Sigmoid colon (tissue), 7 donors: ENCODE data around the gene RINL. TPM values are rescaled to one million over a fixed set of nuclear protein-coding genes. Genes with fewer than 3 reads are reported as not detected.

Source experiments
- DNase-seq: peaks from one replicate; pipeline ENCODE4 v3.0.0-alpha.2; 2019
- H3K27ac ChIP-seq, 4 donors: fragments of 200-600 bp; sonication (generic); one replicate each; pipeline ENCODE4 v1.5.1; 2016 to 2019; ENCODE audit warnings: mild to moderate bottlenecking in 1 of 4
- H3K27me3 ChIP-seq, 3 donors: fragments of 200-600 bp; sonication (generic); one replicate each; pipeline ENCODE4 v1.5.1; 2019; ENCODE audit warnings: mild to moderate bottlenecking in 1 of 3
- H3K36me3 ChIP-seq, 4 donors: fragments of 200-600 bp; sonication (generic); one replicate each; pipeline ENCODE4 v1.5.1; 2016 to 2019
- H3K4me1 ChIP-seq, 4 donors: fragments of 200-600 bp; sonication (generic); one replicate each; pipeline ENCODE4 v1.5.1; 2017 to 2019
- H3K4me3 ChIP-seq, 4 donors: fragments of 200-600 bp; sonication (generic); one replicate each; pipeline ENCODE4 v1.5.1; 2017 to 2019; ENCODE audit warnings: mild to moderate bottlenecking in 2 of 4, moderate library complexity in 1 of 4
- H3K9me3 ChIP-seq, 4 donors: fragments of 200-600 bp in 3 of 4; sonication (generic) in 3 of 4; one replicate each; pipeline versions ENCODE4 v1.5.1 to v1.6.1; 2013 to 2019
- CTCF ChIP-seq, 4 experiments: fragments of 450-650 bp in 3 of 4; fragments of 200-600 bp in 1 of 4; IDR thresholded peaks; one replicate each; pipeline ENCODE4 v1.5.1; 2016 to 2019; ENCODE audit warnings: antibody characterized with exemption in 4 of 4, mild to moderate bottlenecking in 3 of 4, moderate library complexity in 2 of 4
- EP300 ChIP-seq, 4 donors: sonication (generic); formaldehyde crosslinking; IDR thresholded peaks; one replicate each; pipeline ENCODE4 v1.6.1; 2017; ENCODE audit warnings: antibody characterized with exemption in 4 of 4
- POLR2A ChIP-seq, 2 donors: fragments of 450-650 bp; IDR thresholded peaks; one replicate each; pipeline ENCODE4 v1.6.1; 2016; ENCODE audit warnings: antibody characterized with exemption in 2 of 2, mild to moderate bottlenecking in 2 of 2, moderate library complexity in 2 of 2
- POLR2AphosphoS5 ChIP-seq, 4 donors: sonication (generic); formaldehyde crosslinking; IDR thresholded peaks; one replicate each; pipeline ENCODE4 v1.6.1; 2017; ENCODE audit warnings: antibody characterized with exemption in 4 of 4
- WGBS, 2 donors: extraction: QIAGEN DNeasy Blood & Tissue Kit; methylation state at CpG; one replicate each; pipeline ENCODE4 v1.1.7; 2013; 5-methylcytosine and 5-hydroxymethylcytosine counted together
- intact Hi-C: fragments of 100-400 bp; cut with DNase I; formaldehyde crosslinking; loops from one replicate; pipeline ENCODE4 v1.15.1; 2023
- polyA plus RNA-seq, 3 donors: library from polyadenylated mRNA; stranded (reverse); fragments of 200-250 nt; gene quantifications; one replicate each; pipeline ENCODE4 v1.2.3, GENCODE V29; 2013
- total RNA-seq, 4 donors: library from RNA; depleted of rRNA; stranded (reverse); fragments of >200 nt; gene quantifications; one replicate each; pipeline ENCODE4 v1.1.0, GENCODE V29; 2016
- donor health status: healthy with polysubstance abuse.
- donor health status: Bipolar disorder and iron deficiency.
- donor health status: healthy.

The RINL gene
- total and polyA plus RNA-seq, 7 donors = 3.5 to 17.6 (median 4.8) TPM

- Histone ChIP-seq H3K9me3 (no peaks in the 10 kb centered on the region), H3K27ac (no peak overlapping the region), H3K36me3 (peaks cover 83 to 95% (median 91%) of the 10 kb centered on the region in 4 donors), H3K4me3 (no peak overlapping the region), H3K4me1 (peaks cover 0 to 45% (median 34%) of the 10 kb centered on the region in 4 donors), H3K27me3 (no peaks in the 10 kb centered on the region)
- WGBS, 2 donors = 96 to 97% methylated on average over 9 of the region's 9 CpGs
- DNase-seq = no peak
- intact Hi-C loops = no loop called here
- TF ChIP-seq EP300 (IDR thresholded peaks at IDR 0.05) (no peak), POLR2AphosphoS5 (IDR thresholded peaks at IDR 0.05) (no peak), CTCF (IDR thresholded peaks at IDR 0.05) (no peak), POLR2A (IDR thresholded peaks at IDR 0.05) (no peak)
These were observed 34.8 kb downstream of the RINL start for GRCh38 chr19:38843175-38843758.

DNA sequence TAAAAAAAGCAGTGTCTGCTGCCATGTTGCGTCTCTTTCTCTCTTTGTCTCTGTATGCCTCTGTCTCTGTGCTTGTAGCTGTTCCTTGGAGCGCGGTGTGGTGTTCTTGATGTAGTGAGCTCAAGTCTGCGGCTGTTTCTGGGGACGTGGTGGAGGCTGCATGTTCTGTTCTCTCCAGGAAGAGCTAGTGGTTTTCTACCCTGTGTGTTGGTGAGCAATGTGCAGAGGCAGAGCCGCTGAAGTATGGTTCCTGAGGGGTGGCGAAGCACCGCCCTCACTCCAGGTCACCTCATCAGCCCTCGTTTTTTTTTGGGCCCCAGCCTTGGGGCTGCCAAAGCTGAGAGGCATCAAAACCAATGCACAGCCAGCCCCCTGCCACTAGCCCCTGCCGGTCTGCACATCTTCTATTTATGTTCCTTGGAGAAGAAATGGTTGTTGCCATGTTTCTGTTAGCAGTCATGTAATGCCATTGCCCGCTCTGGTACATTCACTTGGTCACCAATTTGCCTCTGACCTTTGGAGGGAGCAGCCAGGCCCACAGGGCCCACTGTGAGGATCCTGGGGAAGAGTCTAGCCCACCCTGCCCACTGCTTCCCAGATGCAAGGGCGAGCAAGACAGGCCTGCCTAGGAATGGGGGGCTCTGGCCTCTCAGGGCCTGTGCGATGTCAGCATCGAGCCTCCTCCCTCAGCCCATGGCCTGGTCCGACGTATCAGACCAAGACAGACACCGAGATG lies 35.5 kb downstream of the RINL start:
- intact Hi-C loops = no loop called here
- Histone ChIP-seq H3K4me1 (peaks cover 0 to 39% (median 27%) of the 10 kb centered on the region in 4 donors), H3K36me3 (peaks cover 88 to 100% (median 98%) of the 10 kb centered on the region in 4 donors), H3K27me3 (no peaks in the 10 kb centered on the region), H3K9me3 (no peaks in the 10 kb centered on the region), H3K4me3 (no peak overlapping the region), H3K27ac (no peak overlapping the region)
- TF ChIP-seq POLR2A (IDR thresholded peaks at IDR 0.05) (no peak), EP300 (IDR thresholded peaks at IDR 0.05) (no peak), CTCF (IDR thresholded peaks at IDR 0.05) (no peak), POLR2AphosphoS5 (IDR thresholded peaks at IDR 0.05) (no peak)
- no peak for DNase-seq
- WGBS, 2 donors = 72 to 90% methylated on average over 17 of the region's 17 CpGs

GRCh38 chr19:38841787-38842438 lies 36.2 kb downstream of the RINL start:
- H3K36me3 ChIP-seq = peaks cover 92 to 100% (median 99%) of the 10 kb centered on the region in 4 donors
- WGBS, 2 donors = 76 to 93% methylated on average over 19 of the region's 19 CpGs
- no peaks in the 10 kb centered on the region for H3K27me3 ChIP-seq
- no peak overlapping the region for H3K27ac ChIP-seq
- H3K9me3 ChIP-seq = no peaks in the 10 kb centered on the region
- no peak for DNase-seq
- peaks cover 0 to 32% (median 21%) of the 10 kb centered on the region in 4 donors for H3K4me1 ChIP-seq
- H3K4me3 ChIP-seq = no peak overlapping the region
- intact Hi-C loops = no loop called here
- TF ChIP-seq POLR2A (IDR thresholded peaks at IDR 0.05) (no peak), CTCF (IDR thresholded peaks at IDR 0.05) (no peak), EP300 (IDR thresholded peaks at IDR 0.05) (no peak), POLR2AphosphoS5 (IDR thresholded peaks at IDR 0.05) (no peak)

GRCh38 chr19:38841180-38841766 lies 36.8 kb downstream of the RINL start:
- no peak for TF ChIP-seq POLR2A (IDR thresholded peaks at IDR 0.05)
- H3K4me3 ChIP-seq = no peak overlapping the region
- H3K9me3 ChIP-seq = no peaks in the 10 kb centered on the region
- intact Hi-C loops = no loop called here
- peaks cover 87 to 100% (median 97%) of the 10 kb centered on the region in 4 donors for H3K36me3 ChIP-seq
- H3K27ac ChIP-seq = peak overlapping the region in 2 of 4 donors; percentile 14 to 35
- WGBS, 2 donors = 89 to 93% methylated on average over 12 of the region's 12 CpGs
- DNase-seq = no peak
- H3K27me3 ChIP-seq = no peaks in the 10 kb centered on the region
- H3K4me1 ChIP-seq = peaks cover 0 to 26% (median 14%) of the 10 kb centered on the region in 4 donors

GRCh38 chr19:38840583-38840968 lies 37.5 kb downstream of the RINL start:
- 92% methylated on average over 5 of the region's 5 CpGs for WGBS, 2 donors
- Histone ChIP-seq H3K4me1 (peaks cover 0 to 26% (median 12%) of the 10 kb centered on the region in 4 donors), H3K4me3 (no peak overlapping the region), H3K27me3 (no peaks in the 10 kb centered on the region), H3K27ac (peak overlapping the region in 2 of 4 donors; percentile 14 to 35), H3K36me3 (peaks cover 81 to 100% (median 92%) of the 10 kb centered on the region in 4 donors), H3K9me3 (no peaks in the 10 kb centered on the region)
- TF ChIP-seq EP300 (IDR thresholded peaks at IDR 0.05) (no peak), POLR2AphosphoS5 (IDR thresholded peaks at IDR 0.05) (no peak), CTCF (IDR thresholded peaks at IDR 0.05) (no peak), POLR2A (IDR thresholded peaks at IDR 0.05) (no peak)
- intact Hi-C loops = no loop called here
- DNase-seq = no peak
